Pancreas (tissue), 10 donors: ENCODE results near the gene LAMA1. TPM values are rescaled to one million over a fixed set of nuclear protein-coding genes. Genes with fewer than 3 reads are reported as not detected.
A peak's percentile ranks its signal among the peaks of the same experiment; 100 is the strongest.

Experiments
- ATAC-seq, 4 donors: fragments of 200-7000 bp; cut with Tn5 transposase; one replicate each; pipeline versions ENCODE4 v1.8.0 to v1.9.1; 2020; ENCODE audit warnings: mild to moderate bottlenecking in 4 of 4, moderate library complexity in 4 of 4
- DNase-seq, 6 donors: peaks; one replicate each; pipeline ENCODE4 v3.0.0-alpha.2; 2020
- FAIRE-seq: peaks from 2 replicates; lab custom pipeline; 2012; peaks lifted over from hg19 to GRCh38; lab: Jason Lieb, UNC
- H3K27ac ChIP-seq, 4 donors: fragments of 200-600 bp; sonication (generic); 1 replicate in 3 of 4; 2 replicates in 1 of 4; pipeline versions ENCODE4 v1.5.0 to v1.8.0; 2020
- H3K27me3 ChIP-seq, 4 donors: fragments of 200-600 bp; one replicate each; pipeline ENCODE4 v1.8.0; 2021
- H3K36me3 ChIP-seq, 3 donors: fragments of 200-600 bp; sonication (generic) in 1 of 3; one replicate each; pipeline versions ENCODE4 v1.5.0 to v1.8.0; 2020 to 2021
- H3K4me1 ChIP-seq, 3 donors: fragments of 200-600 bp; one replicate each; pipeline ENCODE4 v1.8.0; 2021
- H3K4me3 ChIP-seq, 4 donors: fragments of 200-600 bp; sonication (generic) in 2 of 4; one replicate each; pipeline versions ENCODE4 v1.5.0 to v1.8.0; 2020 to 2021
- H3K9me3 ChIP-seq, 4 donors: fragments of 200-600 bp; one replicate each; pipeline ENCODE4 v1.8.0; 2021
- WGBS, 2 donors: extraction: QIAGEN DNeasy Blood & Tissue Kit; methylation state at CpG; one replicate each; pipeline ENCODE4 v1.1.7; 2013; 5-methylcytosine and 5-hydroxymethylcytosine counted together
- intact Hi-C, 3 donors: fragments of 100-400 bp; cut with DNase I; formaldehyde crosslinking; loops; one replicate each; pipeline versions ENCODE4 v1.11.1 to v1.14.2; 2022
- polyA plus RNA-seq, 2 donors: library from polyadenylated mRNA; stranded (reverse); fragments of 200-250 nt; gene quantifications; one replicate each; pipeline ENCODE4 v1.2.3, GENCODE V29; 2013
- total RNA-seq, 6 donors: library from RNA; stranded (reverse); fragmentation: NEBNext Ultra II Directional in 4 of 6; extraction: Animal tissue kit (Norgen Biotek cat#: 25700) in 4 of 6; gene quantifications; one replicate each; pipeline versions ENCODE4 v1.2.1 to v1.2.4, GENCODE V29; 2021 to 2023
- TF ChIP-seq, protein P1 (sequence below), 4 donors: fragments of 200-600 bp; sonication (generic) in 3 of 4; IDR thresholded peaks; one replicate each; pipeline versions ENCODE4 v1.5.0 to v1.8.0; 2021; ENCODE audit warnings: antibody characterized with exemption in 4 of 4
- donor health status: healthy with polysubstance abuse.
- donor health status: DM: no; HTN: no; CAD: no; lungs with moderate emphysema.
- donor health status: DM: no; HTN: no; CAD: no.
- donor health status: control.
- donor health status: control.
- donor health status: Bipolar disorder and iron deficiency.
- donor health status: DM: yes; HTN: yes; CAD: no.
- donor health status: DM: no; HTN: no; CAD: no.
- donor health status: DM: no; HTN: no; CAD: no.
- donor health status: DM: yes; HTN: yes; CAD: no.

The LAMA1 gene
- total and polyA plus RNA-seq, 8 donors: 0.39 to 3.1 (median 1.0) TPM

DNA sequence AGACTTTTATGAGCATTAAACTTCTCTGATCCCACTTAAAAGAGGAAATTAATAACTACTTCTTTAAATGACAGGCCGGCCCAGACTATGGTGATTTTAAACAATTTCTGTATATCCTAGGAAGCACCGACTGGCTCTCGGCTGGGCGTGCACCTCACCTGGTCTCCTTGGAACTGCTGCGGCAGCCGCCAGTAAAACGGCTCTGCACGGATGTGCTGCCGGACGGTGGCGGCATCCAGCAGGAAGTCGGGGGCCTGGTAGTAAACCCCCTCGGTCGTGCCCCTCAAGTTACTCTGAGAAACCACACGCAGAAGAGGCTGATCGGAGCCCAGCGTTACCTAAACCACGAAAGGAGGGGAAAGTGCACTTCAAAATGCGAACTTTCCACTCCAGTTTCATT lies 106.5 kb downstream of the LAMA1 start:
- no peaks in the 10 kb centered on the region for H3K27me3 ChIP-seq
- H3K4me1 ChIP-seq: peaks cover 0 to 3% (median 0%) of the 10 kb centered on the region in 3 donors
- no peaks in the 10 kb centered on the region for H3K36me3 ChIP-seq
- WGBS, 2 donors: 74 to 90% methylated on average over 19 of the region's 19 CpGs
- DNase-seq (no peak), FAIRE-seq (no peak), ATAC-seq (no peak)
- TF ChIP-seq, protein P1, sequence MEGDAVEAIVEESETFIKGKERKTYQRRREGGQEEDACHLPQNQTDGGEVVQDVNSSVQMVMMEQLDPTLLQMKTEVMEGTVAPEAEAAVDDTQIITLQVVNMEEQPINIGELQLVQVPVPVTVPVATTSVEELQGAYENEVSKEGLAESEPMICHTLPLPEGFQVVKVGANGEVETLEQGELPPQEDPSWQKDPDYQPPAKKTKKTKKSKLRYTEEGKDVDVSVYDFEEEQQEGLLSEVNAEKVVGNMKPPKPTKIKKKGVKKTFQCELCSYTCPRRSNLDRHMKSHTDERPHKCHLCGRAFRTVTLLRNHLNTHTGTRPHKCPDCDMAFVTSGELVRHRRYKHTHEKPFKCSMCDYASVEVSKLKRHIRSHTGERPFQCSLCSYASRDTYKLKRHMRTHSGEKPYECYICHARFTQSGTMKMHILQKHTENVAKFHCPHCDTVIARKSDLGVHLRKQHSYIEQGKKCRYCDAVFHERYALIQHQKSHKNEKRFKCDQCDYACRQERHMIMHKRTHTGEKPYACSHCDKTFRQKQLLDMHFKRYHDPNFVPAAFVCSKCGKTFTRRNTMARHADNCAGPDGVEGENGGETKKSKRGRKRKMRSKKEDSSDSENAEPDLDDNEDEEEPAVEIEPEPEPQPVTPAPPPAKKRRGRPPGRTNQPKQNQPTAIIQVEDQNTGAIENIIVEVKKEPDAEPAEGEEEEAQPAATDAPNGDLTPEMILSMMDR (IDR thresholded peaks at IDR 0.05): no peak
- H3K27ac ChIP-seq: no peak overlapping the region
- no peaks in the 10 kb centered on the region for H3K9me3 ChIP-seq
- intact Hi-C loops: no loop called here
- no peak overlapping the region for H3K4me3 ChIP-seq

DNA sequence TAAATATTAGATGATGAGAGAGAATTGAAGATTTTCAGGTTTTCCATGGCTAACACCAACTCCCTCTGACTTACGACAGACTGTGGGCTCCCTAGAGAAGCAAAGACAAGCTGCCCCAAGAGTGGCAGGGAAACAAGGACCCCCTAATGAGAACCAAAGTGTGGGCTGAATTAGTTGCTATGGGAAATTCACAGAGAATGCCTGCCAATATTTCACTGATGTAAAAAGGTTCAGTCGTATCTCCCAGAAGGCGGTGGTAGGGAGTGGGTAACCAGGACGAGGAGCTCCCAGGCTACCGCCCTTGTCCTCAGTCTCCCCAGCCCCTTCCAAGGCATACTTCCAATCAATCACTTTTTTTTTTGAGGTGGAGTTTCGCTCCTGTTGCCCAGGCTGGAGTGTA lies 113.6 kb downstream of the LAMA1 start:
- DNase-seq (no peak), FAIRE-seq (no peak), ATAC-seq (peak; percentile 6 to 46 (median 26))
- Histone ChIP-seq H3K4me3 (no peak overlapping the region), H3K27me3 (no peaks in the 10 kb centered on the region), H3K9me3 (no peaks in the 10 kb centered on the region), H3K27ac (peak overlapping the region; percentile 20 to 90 (median 84)), H3K4me1 (peaks cover 0 to 5% (median 0%) of the 10 kb centered on the region in 3 donors), H3K36me3 (no peaks in the 10 kb centered on the region)
- intact Hi-C loops: loop anchor here in 1 of 3 donors (5.0 kb wide), 1 partner anchor 82 kb away; no protein-coding TSS in a partner anchor
- TF ChIP-seq, protein P1 (IDR thresholded peaks at IDR 0.05): no peak
- 71 to 97% methylated on average over 6 of the region's 6 CpGs for WGBS, 2 donors

DNA sequence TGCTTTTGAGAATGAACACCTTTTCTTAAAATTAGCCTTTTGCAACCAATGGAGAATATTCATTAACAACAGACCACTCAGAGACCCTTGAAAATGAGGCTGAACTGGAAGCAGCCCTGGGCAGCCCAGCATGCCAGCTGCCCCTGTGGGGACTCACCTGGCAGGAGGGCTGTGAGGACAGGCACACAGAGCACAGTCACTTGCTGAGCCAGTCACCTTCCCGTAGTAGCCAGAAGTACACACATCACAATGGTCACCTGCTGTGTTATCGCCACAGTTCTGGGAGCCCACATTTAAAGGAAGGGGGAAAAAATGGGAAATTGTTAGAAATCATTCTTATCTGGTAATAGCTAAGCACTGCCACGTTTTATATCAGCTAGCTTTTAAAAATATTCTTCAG lies 115.5 kb downstream of the LAMA1 start:
- no peaks in the 10 kb centered on the region for H3K36me3 ChIP-seq
- H3K9me3 ChIP-seq: no peaks in the 10 kb centered on the region
- no peak for ATAC-seq
- H3K4me3 ChIP-seq: no peak overlapping the region
- no peaks in the 10 kb centered on the region for H3K27me3 ChIP-seq
- no peak for DNase-seq
- H3K27ac ChIP-seq: no peak overlapping the region
- TF ChIP-seq, protein P1 (IDR thresholded peaks at IDR 0.05): no peak
- H3K4me1 ChIP-seq: peaks cover 0 to 5% (median 0%) of the 10 kb centered on the region in 3 donors
- intact Hi-C loops: loop anchor here in 1 of 3 donors (5.0 kb wide), 1 partner anchor 80 kb away; no protein-coding TSS in a partner anchor
- 47 to 53% methylated on average over 3 of the region's 3 CpGs for WGBS, 2 donors
- FAIRE-seq: no peak

DNA sequence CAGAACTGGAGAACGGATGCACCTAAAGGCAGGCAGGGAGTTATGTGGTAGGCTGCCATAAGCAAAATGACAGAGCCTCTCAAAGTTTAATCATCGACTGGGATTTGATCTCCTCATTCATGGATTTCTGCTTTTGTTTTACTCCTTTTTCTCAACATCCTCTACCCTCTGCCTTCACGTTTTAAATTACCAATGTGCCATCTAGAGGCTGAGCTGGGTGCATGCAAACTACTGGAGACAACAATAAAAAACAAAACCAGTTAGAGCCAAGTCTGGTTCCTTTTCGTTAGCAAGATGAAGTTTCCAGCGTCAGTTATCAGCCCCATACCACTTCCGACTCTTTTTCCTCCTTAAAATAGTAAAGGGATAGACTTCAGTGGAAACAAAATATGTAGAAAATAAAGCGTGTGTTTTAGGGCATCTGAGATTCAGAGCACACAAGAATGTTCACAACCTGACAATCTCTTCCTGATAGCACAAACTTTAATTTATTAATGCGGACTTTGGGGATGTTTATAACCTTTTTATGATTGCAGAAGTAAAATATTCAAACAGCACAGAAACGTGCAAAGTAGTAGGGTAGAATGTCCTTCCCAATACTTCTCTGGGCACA lies 117.0 kb downstream of the LAMA1 start:
- H3K9me3 ChIP-seq: no peaks in the 10 kb centered on the region
- intact Hi-C loops: loop anchor here in 1 of 3 donors (5.0 kb wide), 1 partner anchor 78 kb away; no protein-coding TSS in a partner anchor
- DNase-seq (peak in 1 of 6 donors; percentile 27), FAIRE-seq (no peak), ATAC-seq (peak; percentile 46 to 76 (median 68))
- H3K4me1 ChIP-seq: peaks cover 0 to 5% (median 0%) of the 10 kb centered on the region in 3 donors
- no peak overlapping the region for H3K4me3 ChIP-seq
- no peaks in the 10 kb centered on the region for H3K27me3 ChIP-seq
- H3K36me3 ChIP-seq: no peaks in the 10 kb centered on the region
- WGBS, 2 donors: 19 to 25% methylated on average over 9 of the region's 9 CpGs
- TF ChIP-seq, protein P1 (IDR thresholded peaks at IDR 0.05): peak; percentile 9 to 48 (median 37)
- peak overlapping the region in 1 of 4 donors; percentile 21 for H3K27ac ChIP-seq

DNA sequence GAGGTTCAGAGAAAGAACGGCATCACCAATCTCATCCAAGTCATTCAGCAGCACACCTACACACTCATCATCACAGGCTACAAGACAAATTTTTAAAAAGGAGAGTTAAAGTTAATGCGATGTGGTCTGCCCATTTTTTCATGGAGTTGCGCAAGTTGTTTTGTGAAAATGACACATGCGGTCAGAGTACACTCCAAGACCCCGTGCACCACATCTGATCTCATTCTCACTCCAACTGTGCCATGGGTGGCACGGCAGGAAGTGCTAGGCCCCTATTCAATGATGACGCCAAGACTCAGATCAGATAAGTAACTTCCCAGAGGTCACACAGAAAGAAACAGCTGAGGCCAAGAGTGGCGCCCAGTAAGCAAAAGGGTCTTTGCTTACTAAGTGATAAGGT lies 119.8 kb downstream of the LAMA1 start:
- no peaks in the 10 kb centered on the region for H3K9me3 ChIP-seq
- DNase-seq (peak in 1 of 6 donors; percentile 47), FAIRE-seq (no peak), ATAC-seq (peak in 3 of 4 donors; percentile 23 to 46 (median 31))
- WGBS, 2 donors: 70 to 72% methylated on average over 8 of the region's 8 CpGs
- intact Hi-C loops: loop anchor here in 1 of 3 donors (10.0 kb wide), 1 partner anchor 73 kb away; no protein-coding TSS in a partner anchor
- H3K27ac ChIP-seq: no peak overlapping the region
- H3K4me1 ChIP-seq: no peaks in the 10 kb centered on the region
- H3K27me3 ChIP-seq: no peaks in the 10 kb centered on the region
- H3K36me3 ChIP-seq: no peaks in the 10 kb centered on the region
- no peak overlapping the region for H3K4me3 ChIP-seq
- TF ChIP-seq, protein P1 (IDR thresholded peaks at IDR 0.05): no peak
